MCF 10A (cell line): ENCODE data around the gene DDX21. TPM values are rescaled to one million over a fixed set of nuclear protein-coding genes. Genes with fewer than 3 reads are reported as not detected.

Experiments used
- BruUV-seq: library from RNA; stranded (reverse); fragments of 400-500 nt; replicated peaks from 2 replicates; lab custom pipeline; 2021; lab: Mats Ljungman, UMichigan
- CTCF ChIA-PET: fragments of 300-600 bp; sonication (Branson Sonifier 250); formaldehyde crosslinking; extraction: SDS; loops from one replicate; lab custom pipeline; 2021; ENCODE audit warnings: antibody characterized with exemption, inconsistent platforms; lab: Yijun Ruan, JAX
- POLR2A ChIA-PET: fragments of 300-600, 350-650 bp; sonication (Branson Sonifier 250); formaldehyde crosslinking; extraction: SDS; loops from one replicate; lab custom pipeline; 2020; ENCODE audit warnings: antibody characterized with exemption, inconsistent platforms; lab: Yijun Ruan, JAX
- DNase-seq: peaks from one replicate; pipeline ENCODE4 v3.0.0-alpha.2; 2018; ENCODE audit not compliant: unreplicated experiment
- H3K27ac Mint-ChIP-seq: one replicate; pipeline ENCODE4 v1.8.0; 2022; ENCODE audit warnings: mild to moderate bottlenecking, low read depth, mixed read lengths; ENCODE audit not compliant: unreplicated experiment
- H3K27me3 Mint-ChIP-seq: one replicate; pipeline ENCODE4 v1.8.0; 2022; ENCODE audit warnings: mixed read lengths; ENCODE audit not compliant: insufficient read depth, unreplicated experiment
- H3K36me3 Mint-ChIP-seq: one replicate; pipeline ENCODE4 v1.8.0; 2022; ENCODE audit warnings: mild to moderate bottlenecking, moderate library complexity, mixed read lengths; ENCODE audit not compliant: insufficient read depth, unreplicated experiment
- H3K4me1 Mint-ChIP-seq: one replicate; pipeline ENCODE4 v1.8.0; 2022; ENCODE audit warnings: mixed read lengths; ENCODE audit not compliant: insufficient read depth, unreplicated experiment
- H3K4me3 Mint-ChIP-seq: one replicate; pipeline ENCODE4 v1.8.0; 2022; ENCODE audit warnings: mild to moderate bottlenecking, moderate library complexity, mixed read lengths; ENCODE audit not compliant: unreplicated experiment
- H3K9me3 Mint-ChIP-seq: one replicate; pipeline ENCODE4 v1.8.0; 2022; ENCODE audit warnings: mixed read lengths; ENCODE audit not compliant: unreplicated experiment
- CTCF ChIP-seq: fragments of 200-600 bp; IDR thresholded peaks from one replicate; pipeline ENCODE4 v1.8.0; 2022; ENCODE audit warnings: antibody characterized with exemption, mild to moderate bottlenecking; ENCODE audit not compliant: unreplicated experiment
- intact Hi-C: fragments of 100-400 bp; cut with micrococcal nuclease; formaldehyde crosslinking; loops from 2 replicates; pipeline ENCODE4 v1.14.1; 2022
- total RNA-seq: library from RNA; stranded (reverse); gene quantifications from 2 replicates; pipeline ENCODE4 v1.2.3, GENCODE V29; 2022

The DDX21 gene
- total RNA-seq, 1 experiment from 2014 or later = 216 TPM

- no peak for TF ChIP-seq CTCF
- CTCF ChIA-PET = interaction anchor here (0.7 kb wide), 1 partner anchor 219 kb away, joined by 3 read pairs; no protein-coding TSS in a partner anchor
- Mint-ChIP-seq H3K36me3 (peaks cover 22% of the 10 kb centered on the region), H3K27me3 (no peaks in the 10 kb centered on the region), H3K9me3 (no peaks in the 10 kb centered on the region), H3K27ac (no peak overlapping the region), H3K4me1 (no peaks in the 10 kb centered on the region), H3K4me3 (no peak overlapping the region)
- BruUV-seq = no TSS peak
- DNase-seq = no peak
- intact Hi-C loops = no loop called here
- POLR2A ChIA-PET = no interaction called here
Observed at GRCh38 chr10:69018613-69019012, 62.6 kb downstream of the DDX21 start.

- no TSS peak for BruUV-seq
- Mint-ChIP-seq H3K27ac (no peak overlapping the region), H3K9me3 (no peaks in the 10 kb centered on the region), H3K27me3 (no peaks in the 10 kb centered on the region), H3K36me3 (peaks cover 6% of the 10 kb centered on the region), H3K4me1 (peaks cover 2% of the 10 kb centered on the region), H3K4me3 (no peak overlapping the region)
- DNase-seq = no peak
- no peak for TF ChIP-seq CTCF
- ChIA-PET POLR2A (interaction anchor here (0.6 to 0.9 kb wide), 2 partner anchors 61 to 691 kb away, joined by 3 read pairs; no protein-coding TSS in a partner anchor), CTCF (interaction anchor here (0.6 to 1.0 kb wide), 4 partner anchors 71 to 716 kb away, joined by 3 to 5 read pairs (median 3); no protein-coding TSS in a partner anchor)
- intact Hi-C loops = no loop called here
Observed at GRCh38 chr10:69022611-69023010, 66.6 kb downstream of the DDX21 start.

GRCh38 chr10:69025370-69025896 is 69.5 kb downstream of the DDX21 start:
- BruUV-seq = no TSS peak
- CTCF ChIA-PET = interaction anchor here (0.6 to 1.1 kb wide), 2 partner anchors 19 to 1180 kb away, joined by 3 read pairs; no protein-coding TSS in a partner anchor
- no peak overlapping the region for H3K27ac Mint-ChIP-seq

GRCh38 chr10:69033256-69033655 is 77.3 kb downstream of the DDX21 start:
- Mint-ChIP-seq H3K9me3 (no peaks in the 10 kb centered on the region), H3K4me3 (no peak overlapping the region), H3K4me1 (no peaks in the 10 kb centered on the region), H3K27me3 (no peaks in the 10 kb centered on the region), H3K27ac (no peak overlapping the region), H3K36me3 (no peaks in the 10 kb centered on the region)
- POLR2A ChIA-PET = no interaction called here
- TF ChIP-seq CTCF = no peak
- BruUV-seq = no TSS peak
- no peak for DNase-seq
- CTCF ChIA-PET = no interaction called here
- intact Hi-C loops = no loop called here

More at GRCh38 chr10:69025370-69025896, 69.5 kb downstream of the DDX21 start:
- Mint-ChIP-seq H3K27me3 (no peaks in the 10 kb centered on the region), H3K4me3 (no peak overlapping the region), H3K9me3 (no peaks in the 10 kb centered on the region), H3K36me3 (peaks cover 5% of the 10 kb centered on the region), H3K4me1 (peaks cover 5% of the 10 kb centered on the region)
- intact Hi-C loops = no loop called here
- POLR2A ChIA-PET = no interaction called here
- no peak for TF ChIP-seq CTCF
- DNase-seq = no peak

Other genes with a start within 250 kb of the DDX21 start
- gene CCAR1, start 234.9 kb upstream of the DDX21 start, total RNA-seq = 103 and 116 TPM in 2 replicates
- 0.16 TPM in 1 of 2 replicates, not detected in the other for gene STOX1, start 128.6 kb upstream of the DDX21 start, total RNA-seq
- gene DDX50, start 54.9 kb upstream of the DDX21 start, total RNA-seq = 50.1 and 66.3 TPM in 2 replicates
- 20.9 and 23.2 TPM in 2 replicates for gene KIFBP, start 32.6 kb downstream of the DDX21 start, total RNA-seq
- 2.3 and 2.7 TPM in 2 replicates for gene SRGN, start 131.9 kb downstream of the DDX21 start, total RNA-seq
- gene VPS26A, start 168.0 kb downstream of the DDX21 start, total RNA-seq = 63.7 and 80.9 TPM in 2 replicates
- 65.1 and 73.6 TPM in 2 replicates for gene SUPV3L1, start 224.1 kb downstream of the DDX21 start, total RNA-seq